GM23248 (cell line): ENCODE data around the gene SLC19A1.

Experiments
- EZH2 ChIP-seq: fragments of 200-600 bp; sonication (generic); IDR thresholded peaks from 2 replicates; pipeline ENCODE4 v1.6.1; 2018; ENCODE audit warnings: antibody characterized with exemption, mild to moderate bottlenecking; ENCODE audit not compliant: insufficient read depth, poor library complexity, severe bottlenecking
- EZH2phosphoT487 ChIP-seq: fragments of 200-600 bp; sonication (generic); IDR thresholded peaks from 2 replicates; pipeline ENCODE4 v1.6.1; 2018; ENCODE audit warnings: antibody characterized with exemption, moderate library complexity, mild to moderate bottlenecking, low read depth; ENCODE audit not compliant: insufficient read depth

DNA sequence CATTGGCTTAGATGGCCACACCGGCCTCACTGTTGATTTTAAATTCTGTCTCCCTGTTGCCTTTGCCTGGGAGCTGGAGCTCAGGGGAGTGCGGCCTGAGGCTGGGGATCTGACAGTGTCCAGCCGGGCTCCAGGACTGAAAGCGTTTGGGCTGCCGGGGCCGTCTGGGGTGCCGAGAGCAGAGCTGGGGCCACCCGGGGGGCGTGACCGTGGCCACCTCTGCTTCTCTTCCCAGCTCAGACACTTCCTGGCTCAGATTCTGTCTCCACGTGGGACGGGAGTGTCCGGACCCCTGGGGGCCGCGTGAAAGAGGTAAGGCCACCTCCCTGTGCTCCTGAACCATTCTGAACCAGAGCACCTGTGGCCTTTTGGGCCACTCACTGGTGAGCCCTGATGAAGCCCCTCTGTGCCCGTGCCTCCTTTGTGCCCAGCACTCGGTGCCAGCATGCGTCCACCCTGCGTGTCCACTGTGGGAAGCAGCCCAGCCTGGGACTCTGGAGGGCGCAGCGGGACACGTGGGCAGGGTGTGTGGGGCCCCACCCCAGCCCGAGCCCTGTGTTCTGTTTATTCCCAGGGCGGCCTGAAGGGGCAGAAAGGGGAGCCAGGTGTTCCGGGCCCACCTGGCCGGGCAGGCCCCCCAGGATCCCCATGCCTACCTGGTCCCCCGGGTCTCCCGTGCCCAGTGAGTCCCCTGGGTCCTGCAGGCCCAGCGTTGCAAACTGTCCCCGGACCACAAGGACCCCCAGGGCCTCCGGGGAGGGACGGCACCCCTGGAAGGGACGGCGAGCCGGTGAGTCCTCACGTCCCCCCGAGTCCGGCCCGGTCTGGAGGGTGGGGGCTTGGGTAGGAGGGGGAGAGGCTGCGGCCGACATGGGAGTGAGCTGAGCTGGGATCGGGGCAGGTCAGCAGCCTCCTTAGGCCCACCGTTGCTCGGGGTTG lies 64.8 kb downstream of the SLC19A1 start:
- TF ChIP-seq EZH2 (no peak), EZH2phosphoT487 (no peak)
